ENCODE data around the gene APBB3. TPM values are rescaled to one million over a fixed set of nuclear protein-coding genes. Genes with fewer than 3 reads are reported as not detected.
A peak's percentile ranks its signal among the peaks of the same experiment; 100 is the strongest.

APBB3 gene
- total RNA-seq, 1 experiment from 2014 or later: 2.8 TPM

GRCh38 chr5:140555747-140556312 lies 8.6 kb downstream of the APBB3 start:
- no peak for DNase-seq (ENCODE audit: low spot score)

GRCh38 chr5:140554454-140554853 lies 9.9 kb downstream of the APBB3 start:
- DNase-seq (ENCODE audit: low spot score): no peak

- DNase-seq (ENCODE audit: low spot score): no peak
These were observed 10.7 kb downstream of the APBB3 start for GRCh38 chr5:140553657-140554056.

- no peak for DNase-seq (ENCODE audit: low spot score)
These were observed 12.5 kb downstream of the APBB3 start for GRCh38 chr5:140551872-140552271.

GRCh38 chr5:140550147-140551079 lies 14.0 kb downstream of the APBB3 start:
- no peak for DNase-seq (ENCODE audit: low spot score)

- no peak for DNase-seq (ENCODE audit: low spot score)
These were observed 14.9 kb downstream of the APBB3 start for GRCh38 chr5:140549237-140550144.

GRCh38 chr5:140548791-140549190 lies 15.6 kb downstream of the APBB3 start:
- DNase-seq (ENCODE audit: low spot score): no peak

GRCh38 chr5:140548300-140548688 lies 16.1 kb downstream of the APBB3 start:
- DNase-seq (ENCODE audit: low spot score): no peak

GRCh38 chr5:140547508-140548299 lies 16.7 kb downstream of the APBB3 start, which contains the start of gene EIF4EBP3:
TSS of gene EIF4EBP3 (plus strand) at chr5:140547662. CDS start at chr5:140547738, 76 bp downstream.
- DNase-seq (ENCODE audit: low spot score): peak; percentile 54

GRCh38 chr5:140546851-140547507 lies 17.4 kb downstream of the APBB3 start:
- DNase-seq (ENCODE audit: low spot score): no peak

- DNase-seq (ENCODE audit: low spot score): no peak
These were observed 18.8 kb downstream of the APBB3 start for GRCh38 chr5:140545606-140546005.

- no peak for DNase-seq (ENCODE audit: low spot score)
These were observed 19.4 kb downstream of the APBB3 start for GRCh38 chr5:140544986-140545385.

GRCh38 chr5:140542972-140543371 lies 21.4 kb downstream of the APBB3 start:
- DNase-seq (ENCODE audit: low spot score): no peak

- no peak for DNase-seq (ENCODE audit: low spot score)
These were observed 24.2 kb downstream of the APBB3 start for GRCh38 chr5:140540227-140540626.

GRCh38 chr5:140524003-140524402 lies 40.4 kb downstream of the APBB3 start:
- DNase-seq (ENCODE audit: low spot score): no peak

- DNase-seq (ENCODE audit: low spot score): no peak
These were observed 51.3 kb downstream of the APBB3 start for GRCh38 chr5:140513124-140513523.

- no peak for DNase-seq (ENCODE audit: low spot score)
These were observed 54.5 kb downstream of the APBB3 start for GRCh38 chr5:140509898-140510297.

Measured in H4 (cell line).